ENCODE results near the gene FREM2. TPM values are rescaled to one million over a fixed set of nuclear protein-coding genes. Genes with fewer than 3 reads are reported as not detected.

FREM2 gene
- total and polyA plus RNA-seq, 2 donors (not counting 3 experiments of a cell fraction or from before 2014, with no cell fraction given), result under 0.01 TPM; not detected in 1

GRCh38 chr13:38819053-38819452, 132.2 kb downstream of the FREM2 start:
- FAIRE-seq (no peak), DNase-seq (ENCODE audit: low read depth, low spot score) (peak; percentile 1)
- dilution Hi-C loops (cut with MboI; ENCODE audit: extremely low pct_ligation_motif_present, low sequenced_read_pairs), result no loop called here

DNA sequence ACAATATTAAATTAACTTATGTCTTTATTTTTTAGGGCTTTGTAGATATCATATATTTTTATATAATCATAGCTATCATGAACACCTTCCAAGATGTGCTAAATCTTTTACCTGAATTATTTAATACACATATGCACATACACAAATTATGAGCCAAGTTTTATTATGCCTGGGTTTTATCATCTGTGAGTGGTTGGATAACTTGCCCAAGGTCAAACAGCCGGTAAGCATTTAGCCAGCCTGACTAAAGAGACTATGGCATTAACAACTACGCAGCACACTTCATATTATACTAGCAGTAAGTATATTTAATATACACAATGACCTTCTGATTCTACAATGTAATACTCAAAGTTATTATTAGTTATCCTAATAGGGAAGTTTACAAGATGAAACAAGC, 132.7 kb downstream of the FREM2 start:
- DNase-seq (ENCODE audit: low read depth, low spot score) (no peak), FAIRE-seq (no peak)
- Histone ChIP-seq H3K79me2 (ENCODE audit: control insufficient read depth, insufficient read depth, low read length) (no peaks in the 10 kb centered on the region), H3K4me1 (ENCODE audit: control insufficient read depth, extremely low read depth, insufficient read depth, low read length) (no peaks in the 10 kb centered on the region), H3K9me1 (replicated peaks; ENCODE audit: control insufficient read depth, extremely low read depth, insufficient read depth, low read length) (no peaks in the 10 kb centered on the region), H3K27me3 (ENCODE audit: control insufficient read depth in 2 of 2, insufficient read depth in 2 of 2, low read length in 2 of 2) (no peaks in the 10 kb centered on the region), H3K27ac (ENCODE audit: insufficient read depth, low read depth, low read length) (no peak overlapping the region), H3K9me3 (replicated peaks; ENCODE audit: control insufficient read depth, insufficient read depth, low read length) (no peaks in the 10 kb centered on the region), H4K20me1 (replicated peaks; ENCODE audit: control insufficient read depth, extremely low read depth, insufficient read depth, low read length) (no peaks in the 10 kb centered on the region), H2AFZ (ENCODE audit: low read depth, low read length) (no peak overlapping the region), H3K4me2 (ENCODE audit: insufficient read depth, low read length) (no peak overlapping the region), H3K36me3 (ENCODE audit: control insufficient read depth in 2 of 2, extremely low read depth in 1 of 2, insufficient read depth in 2 of 2, low read length in 2 of 2) (no peaks in the 10 kb centered on the region), H3K9ac (replicated peaks; ENCODE audit: extremely low read depth, insufficient read depth, low read length) (no peak overlapping the region), H3K4me3 (replicated peaks in 1 of 3; ENCODE audit: insufficient read depth in 1 of 3, low read depth in 1 of 3, low read length in 3 of 3) (no peak overlapping the region)
- POLR2A ChIA-PET, result no interaction called here
- CTCF ChIA-PET, result no interaction called here
- dilution Hi-C loops (cut with MboI; ENCODE audit: extremely low pct_ligation_motif_present, low sequenced_read_pairs) (no loop called here), intact Hi-C loops (cut with micrococcal nuclease) (no loop called here)
- no TSS peak for BruUV-seq (replicated peaks)
- TF ChIP-seq EZH2 (IDR thresholded peaks at IDR 0.05; ENCODE audit: borderline replicate concordance, low read depth, low read length, severe bottlenecking) (no peak), JUN (IDR thresholded peaks at IDR 0.05; ENCODE audit: borderline replicate concordance, insufficient read depth, insufficient read length, low read depth) (no peak), POLR2AphosphoS5 (IDR thresholded peaks at IDR 0.05; ENCODE audit: insufficient read depth, low read depth, low read length) (no peak), POLR2A (IDR thresholded peaks at IDR 0.05; ENCODE audit: low read depth, low read length) (no peak), MYC (IDR thresholded peaks at IDR 0.05; ENCODE audit: low read depth, low read length) (no peak), GATA2 (IDR thresholded peaks at IDR 0.05; ENCODE audit: insufficient read depth, insufficient read length, low read depth, low read length) (no peak), MAX (IDR thresholded peaks at IDR 0.05; ENCODE audit: insufficient read depth, insufficient read length) (no peak), FOS (IDR thresholded peaks at IDR 0.05; ENCODE audit: borderline replicate concordance, insufficient read depth, low read length) (no peak)
- TF ChIP-seq, protein P1, sequence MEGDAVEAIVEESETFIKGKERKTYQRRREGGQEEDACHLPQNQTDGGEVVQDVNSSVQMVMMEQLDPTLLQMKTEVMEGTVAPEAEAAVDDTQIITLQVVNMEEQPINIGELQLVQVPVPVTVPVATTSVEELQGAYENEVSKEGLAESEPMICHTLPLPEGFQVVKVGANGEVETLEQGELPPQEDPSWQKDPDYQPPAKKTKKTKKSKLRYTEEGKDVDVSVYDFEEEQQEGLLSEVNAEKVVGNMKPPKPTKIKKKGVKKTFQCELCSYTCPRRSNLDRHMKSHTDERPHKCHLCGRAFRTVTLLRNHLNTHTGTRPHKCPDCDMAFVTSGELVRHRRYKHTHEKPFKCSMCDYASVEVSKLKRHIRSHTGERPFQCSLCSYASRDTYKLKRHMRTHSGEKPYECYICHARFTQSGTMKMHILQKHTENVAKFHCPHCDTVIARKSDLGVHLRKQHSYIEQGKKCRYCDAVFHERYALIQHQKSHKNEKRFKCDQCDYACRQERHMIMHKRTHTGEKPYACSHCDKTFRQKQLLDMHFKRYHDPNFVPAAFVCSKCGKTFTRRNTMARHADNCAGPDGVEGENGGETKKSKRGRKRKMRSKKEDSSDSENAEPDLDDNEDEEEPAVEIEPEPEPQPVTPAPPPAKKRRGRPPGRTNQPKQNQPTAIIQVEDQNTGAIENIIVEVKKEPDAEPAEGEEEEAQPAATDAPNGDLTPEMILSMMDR (IDR thresholded peaks at IDR 0.05; ENCODE audit: extremely low read depth in 1 of 2, insufficient read depth in 1 of 2, low read depth in 1 of 2, low read length in 2 of 2), result no peak

More at GRCh38 chr13:38819053-38819452, 132.2 kb downstream of the FREM2 start:
- Histone ChIP-seq H3K27me3 (ENCODE audit: control insufficient read depth in 2 of 2, insufficient read depth in 2 of 2, low read length in 2 of 2) (no peaks in the 10 kb centered on the region), H4K20me1 (replicated peaks; ENCODE audit: control insufficient read depth, extremely low read depth, insufficient read depth, low read length) (no peaks in the 10 kb centered on the region), H3K9ac (replicated peaks; ENCODE audit: extremely low read depth, insufficient read depth, low read length) (no peak overlapping the region), H3K27ac (ENCODE audit: insufficient read depth, low read depth, low read length) (no peak overlapping the region), H2AFZ (ENCODE audit: low read depth, low read length) (no peak overlapping the region), H3K4me3 (replicated peaks in 1 of 3; ENCODE audit: insufficient read depth in 1 of 3, low read depth in 1 of 3, low read length in 3 of 3) (no peak overlapping the region), H3K9me1 (replicated peaks; ENCODE audit: control insufficient read depth, extremely low read depth, insufficient read depth, low read length) (no peaks in the 10 kb centered on the region), H3K9me3 (replicated peaks; ENCODE audit: control insufficient read depth, insufficient read depth, low read length) (no peaks in the 10 kb centered on the region), H3K36me3 (ENCODE audit: control insufficient read depth in 2 of 2, extremely low read depth in 1 of 2, insufficient read depth in 2 of 2, low read length in 2 of 2) (no peaks in the 10 kb centered on the region), H3K79me2 (ENCODE audit: control insufficient read depth, insufficient read depth, low read length) (no peaks in the 10 kb centered on the region), H3K4me2 (ENCODE audit: insufficient read depth, low read length) (no peak overlapping the region), H3K4me1 (ENCODE audit: control insufficient read depth, extremely low read depth, insufficient read depth, low read length) (no peaks in the 10 kb centered on the region)
- TF ChIP-seq GATA2 (IDR thresholded peaks at IDR 0.05; ENCODE audit: insufficient read depth, insufficient read length, low read depth, low read length) (no peak), MYC (IDR thresholded peaks at IDR 0.05; ENCODE audit: low read depth, low read length) (no peak), FOS (IDR thresholded peaks at IDR 0.05; ENCODE audit: borderline replicate concordance, insufficient read depth, low read length) (no peak)
- TF ChIP-seq, protein P1 (IDR thresholded peaks at IDR 0.05; ENCODE audit: extremely low read depth in 1 of 2, insufficient read depth in 1 of 2, low read depth in 1 of 2, low read length in 2 of 2), result no peak
- ChIA-PET POLR2A (no interaction called here), CTCF (no interaction called here)
- BruUV-seq (replicated peaks), result no TSS peak
- intact Hi-C loops (cut with micrococcal nuclease), result no loop called here

All from endothelial cell of umbilical vein (primary cell).